A549 (cell line): Measurements from ENCODE around the gene AFMID.
"Not testable (repeated sequence)": the region's sequence is repeated elsewhere in the genome, so short reads cannot be mapped to it uniquely, and the experiment has no call there.

Experiments used
- BHLHE40 ChIP-seq: IDR thresholded peaks from 2 replicates; pipeline ENCODE4 v1.6.1; 2012; ENCODE audit warnings: low read depth, low read length, inconsistent platforms
- CEBPB ChIP-seq, 2 experiments: fragments of >200 bp in 1 of 2; sonication (Bioruptor Twin) in 1 of 2; formaldehyde crosslinking in 1 of 2; IDR thresholded peaks; 2 replicates each; pipeline ENCODE4 v1.6.1; 2012 to 2016
- CHD2 ChIP-seq: fragments of 150-350 bp; IDR thresholded peaks from 2 replicates; pipeline ENCODE4 v1.6.1; 2014; ENCODE audit warnings: low read length; ENCODE audit not compliant: partially characterized antibody
- EP300 ChIP-seq, 2 experiments: fragments of >200 bp; sonication (Bioruptor Twin); formaldehyde crosslinking; IDR thresholded peaks; 2 replicates in 1 of 2; 3 replicates in 1 of 2; pipeline ENCODE4 v1.6.1; 2016 to 2017
- ESRRA ChIP-seq: fragments of 150-350 bp; IDR thresholded peaks from 2 replicates; pipeline ENCODE4 v1.6.1; 2014; ENCODE audit warnings: mild to moderate bottlenecking, low read length, borderline replicate concordance
- GATA3 ChIP-seq: IDR thresholded peaks from 2 replicates; pipeline ENCODE4 v1.6.1; 2012; ENCODE audit warnings: borderline replicate concordance
- MYC ChIP-seq: IDR thresholded peaks from 2 replicates; pipeline ENCODE4 v1.6.1; 2012; ENCODE audit warnings: mild to moderate bottlenecking, inconsistent platforms, low read length, improper control_type of control experiment, borderline replicate concordance
- NFE2L2 ChIP-seq: fragments of 150-350 bp; conservative IDR thresholded peaks from 2 replicates; pipeline ENCODE4 v1.6.1; 2014; ENCODE audit warnings: low read length
- POLR2AphosphoS2 ChIP-seq: conservative IDR thresholded peaks from 2 replicates; pipeline ENCODE4 v1.6.1; 2012; ENCODE audit warnings: low read length, improper control_type of control experiment, inconsistent platforms
- REST ChIP-seq: fragments of 200-600 bp; sonication (generic); IDR thresholded peaks from 2 replicates; pipeline ENCODE4 v1.6.1; 2016; ENCODE audit warnings: antibody characterized with exemption, mild to moderate bottlenecking, moderate library complexity

- not testable (repeated sequence) for TF ChIP-seq EP300 (IDR thresholded peaks at IDR 0.05); MYC; POLR2AphosphoS2; BHLHE40; REST; CHD2; NFE2L2; ESRRA; GATA3; CEBPB (IDR thresholded peaks at IDR 0.05)
These were observed 47.9 kb downstream of the AFMID start for GRCh38 chr17:78235022-78235421.
